NB4 (cell line): Measurements from ENCODE around the gene STK35.
"Not testable (repeated sequence)": the region's sequence is repeated elsewhere in the genome, so short reads cannot be mapped to it uniquely, and the experiment has no call there.

Experiments used
- DNase-seq: peaks from one replicate; pipeline ENCODE4 v3.0.0; 2010; ENCODE audit warnings: low read depth
- H3K4me3 ChIP-seq: one replicate; pipeline ENCODE4 v1.5.1; 2011; ENCODE audit warnings: mild to moderate bottlenecking, low read depth, low read length, moderate library complexity
- CTCF ChIP-seq: IDR thresholded peaks from one replicate; pipeline ENCODE4 v1.5.1; 2012; ENCODE audit warnings: low read depth, low read length
- MAX ChIP-seq: IDR thresholded peaks from 2 replicates; pipeline ENCODE4 v1.6.1; 2011; ENCODE audit warnings: low read depth, low read length
- MYC ChIP-seq: IDR thresholded peaks from 2 replicates; pipeline ENCODE4 v1.6.1; 2011; ENCODE audit warnings: low read depth, low read length
- POLR2A ChIP-seq: IDR thresholded peaks from 2 replicates; pipeline ENCODE4 v1.6.1; 2011; ENCODE audit warnings: mild to moderate bottlenecking; ENCODE audit not compliant: insufficient read length; ENCODE audit errors: extremely low read depth

STK35 gene

GRCh38 chr20:2169456-2170088 is 67.9 kb downstream of the STK35 start:
- TF ChIP-seq MYC (no peak), MAX (no peak), CTCF (no peak), POLR2A (no peak)
- DNase-seq: peak; percentile 50
- no peak overlapping the region for H3K4me3 ChIP-seq

- no peak for DNase-seq
- no peak for TF ChIP-seq MYC
- no peak for TF ChIP-seq CTCF
- no peak for TF ChIP-seq MAX
- TF ChIP-seq POLR2A: no peak
- no peak overlapping the region for H3K4me3 ChIP-seq
Observed at GRCh38 chr20:2170404-2170803, 68.8 kb downstream of the STK35 start.

DNA sequence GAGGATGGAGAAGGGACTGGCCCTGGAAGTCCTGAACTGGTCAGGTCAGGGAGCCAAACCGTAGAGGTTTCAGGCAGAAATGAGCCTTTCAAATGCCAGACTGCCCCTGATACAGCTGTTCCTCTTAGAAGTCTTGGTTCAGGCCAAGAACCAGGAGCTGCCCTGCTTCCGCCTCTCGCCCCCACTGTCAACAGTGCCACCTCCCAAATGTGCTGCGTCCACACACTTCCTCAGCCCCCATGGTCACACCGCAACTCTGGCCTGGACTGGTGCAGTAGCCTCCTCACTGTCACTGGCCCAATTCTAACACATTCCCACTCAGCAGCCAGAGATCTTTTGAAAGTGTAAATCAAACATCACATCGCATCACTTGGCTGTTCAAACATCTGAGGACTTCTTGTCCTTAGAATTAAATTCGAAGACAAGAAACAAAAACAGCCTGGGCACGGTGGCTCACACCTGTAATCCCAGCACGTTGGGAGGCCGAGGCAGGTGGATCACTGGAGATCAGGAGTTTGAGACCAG is 69.7 kb downstream of the STK35 start:
- no peak for DNase-seq
- H3K4me3 ChIP-seq: no peak overlapping the region
- TF ChIP-seq MAX (no peak), CTCF (no peak), MYC (no peak), POLR2A (no peak)

DNA sequence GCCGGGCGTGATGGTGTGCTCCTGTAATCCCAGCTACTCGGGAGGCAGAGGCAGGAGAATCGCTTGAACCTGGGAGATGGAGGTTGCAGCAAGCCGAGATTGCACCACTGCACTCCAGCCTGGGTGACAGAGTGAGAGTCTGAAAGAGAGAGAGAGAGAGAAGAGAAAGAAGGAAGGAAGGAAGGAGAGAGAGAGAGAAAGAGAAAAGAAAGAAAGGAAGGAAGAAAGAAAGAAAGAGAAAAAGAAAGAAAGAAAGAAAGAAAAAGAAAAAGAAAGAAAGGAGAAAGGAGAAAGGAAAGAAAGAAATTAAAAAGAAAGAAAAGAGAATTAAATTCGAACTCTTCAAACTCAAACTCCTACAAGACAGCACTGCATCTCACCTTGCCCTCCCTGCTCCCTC is 70.2 kb downstream of the STK35 start:
- H3K4me3 ChIP-seq, DNase-seq: not testable (repeated sequence)

- DNase-seq: peak; percentile 67
- TF ChIP-seq CTCF (peak; percentile 91), MAX (no peak; the same call in 1 of the 2 replicates)
- no peak overlapping the region for H3K4me3 ChIP-seq
Observed at GRCh38 chr20:2172305-2173175, 70.9 kb downstream of the STK35 start.

GRCh38 chr20:2173186-2173585 is 71.6 kb downstream of the STK35 start:
- TF ChIP-seq MAX (no peak), POLR2A (no peak), MYC (no peak), CTCF (no peak)
- no peak for DNase-seq

More at GRCh38 chr20:2173186-2173585, 71.6 kb downstream of the STK35 start:
- H3K4me3 ChIP-seq: no peak overlapping the region
